ENCODE measurements around the gene GANAB. TPM values are rescaled to one million over a fixed set of nuclear protein-coding genes. Genes with fewer than 3 reads are reported as not detected.

GANAB gene
- total RNA-seq, 1 experiment from 2014 or later = 98.5 TPM

GRCh38 chr11:62604460-62605120 is 41.8 kb downstream of the GANAB start:
- Histone ChIP-seq H3K4me2 (ENCODE audit: low read depth, low read length, poor library complexity, severe bottlenecking) (no peak overlapping the region), H3K27me3 (ENCODE audit: low read length) (no peaks in the 10 kb centered on the region), H3K36me3 (ENCODE audit: insufficient read depth, low read length) (peaks cover 20% of the 10 kb centered on the region), H3K27ac (ENCODE audit: low read length) (no peak overlapping the region), H2AFZ (ENCODE audit: low read length) (no peak overlapping the region), H4K20me1 (ENCODE audit: insufficient read depth, low read depth, low read length) (peaks cover 32% of the 10 kb centered on the region; the same call in 1 of the 2 replicates), H3K4me3 (ENCODE audit: low read length) (no peak overlapping the region), H3K9me3 (ENCODE audit: low read length) (no peaks in the 10 kb centered on the region), H3K9me2 (replicated peaks; ENCODE audit: insufficient read depth, low read length) (no peaks in the 10 kb centered on the region), H3K4me1 (ENCODE audit: low read length) (peaks cover 35% of the 10 kb centered on the region), H3K9ac (ENCODE audit: low read length) (no peak overlapping the region), H3K79me2 (ENCODE audit: low read length) (peaks cover 20% of the 10 kb centered on the region)
- DNase-seq = no peak

- Histone ChIP-seq H3K9me2 (replicated peaks; ENCODE audit: insufficient read depth, low read length) (no peaks in the 10 kb centered on the region), H2AFZ (ENCODE audit: low read length) (no peak overlapping the region), H3K27ac (ENCODE audit: low read length) (no peak overlapping the region), H3K27me3 (ENCODE audit: low read length) (no peaks in the 10 kb centered on the region), H3K36me3 (ENCODE audit: insufficient read depth, low read length) (peaks cover 24% of the 10 kb centered on the region), H3K4me2 (ENCODE audit: low read depth, low read length, poor library complexity, severe bottlenecking) (no peak overlapping the region), H3K4me1 (ENCODE audit: low read length) (peaks cover 42% of the 10 kb centered on the region), H3K79me2 (ENCODE audit: low read length) (peaks cover 25% of the 10 kb centered on the region), H3K9ac (ENCODE audit: low read length) (no peak overlapping the region), H3K9me3 (ENCODE audit: low read length) (no peaks in the 10 kb centered on the region), H4K20me1 (ENCODE audit: insufficient read depth, low read depth, low read length) (peaks cover 33% of the 10 kb centered on the region; the same call in 1 of the 2 replicates), H3K4me3 (ENCODE audit: low read length) (no peak overlapping the region)
- DNase-seq = peak; percentile 41
Measured at GRCh38 chr11:62603776-62604299, 42.6 kb downstream of the GANAB start.

GRCh38 chr11:62603072-62603408 is 43.4 kb downstream of the GANAB start:
- H3K9me3 ChIP-seq (ENCODE audit: low read length) = no peaks in the 10 kb centered on the region
- H3K4me2 ChIP-seq (ENCODE audit: low read depth, low read length, poor library complexity, severe bottlenecking) = no peak overlapping the region
- DNase-seq = peak; percentile 39
- H3K4me3 ChIP-seq (ENCODE audit: low read length) = no peak overlapping the region
- no peak overlapping the region for H2AFZ ChIP-seq (ENCODE audit: low read length)
- peaks cover 33% of the 10 kb centered on the region for H3K79me2 ChIP-seq (ENCODE audit: low read length)
- no peaks in the 10 kb centered on the region for H3K27me3 ChIP-seq (ENCODE audit: low read length)
- no peak overlapping the region for H3K27ac ChIP-seq (ENCODE audit: low read length)
- H3K36me3 ChIP-seq (ENCODE audit: insufficient read depth, low read length) = peaks cover 32% of the 10 kb centered on the region
- H3K9me2 ChIP-seq (replicated peaks; ENCODE audit: insufficient read depth, low read length) = no peaks in the 10 kb centered on the region
- H3K4me1 ChIP-seq (ENCODE audit: low read length) = peaks cover 44% of the 10 kb centered on the region
- H4K20me1 ChIP-seq (ENCODE audit: insufficient read depth, low read depth, low read length) = peaks cover 28% of the 10 kb centered on the region; the same call in 1 of the 2 replicates
- no peak overlapping the region for H3K9ac ChIP-seq (ENCODE audit: low read length)

- H3K36me3 ChIP-seq (ENCODE audit: insufficient read depth, low read length) = peaks cover 39% of the 10 kb centered on the region
- H3K9me3 ChIP-seq (ENCODE audit: low read length) = no peaks in the 10 kb centered on the region
- H3K9ac ChIP-seq (ENCODE audit: low read length) = peak overlapping the region; percentile 49
- peak overlapping the region; percentile 43 for H3K4me2 ChIP-seq (ENCODE audit: low read depth, low read length, poor library complexity, severe bottlenecking)
- H3K27ac ChIP-seq (ENCODE audit: low read length) = peak overlapping the region; percentile 47
- DNase-seq = peak; percentile 39
- peaks cover 38% of the 10 kb centered on the region for H3K79me2 ChIP-seq (ENCODE audit: low read length)
- no peaks in the 10 kb centered on the region for H3K9me2 ChIP-seq (replicated peaks; ENCODE audit: insufficient read depth, low read length)
- no peaks in the 10 kb centered on the region for H3K27me3 ChIP-seq (ENCODE audit: low read length)
- peaks cover 38% of the 10 kb centered on the region for H3K4me1 ChIP-seq (ENCODE audit: low read length)
- H4K20me1 ChIP-seq (ENCODE audit: insufficient read depth, low read depth, low read length) = peaks cover 30% of the 10 kb centered on the region; the same call in 1 of the 2 replicates
- no peak overlapping the region for H2AFZ ChIP-seq (ENCODE audit: low read length)
- H3K4me3 ChIP-seq (ENCODE audit: low read length) = peak overlapping the region; percentile 35; the same call in 1 of the 2 replicates
Measured at GRCh38 chr11:62602141-62603071, 44.0 kb downstream of the GANAB start.

- no peaks in the 10 kb centered on the region for H3K9me3 ChIP-seq (ENCODE audit: low read length)
- peaks cover 40% of the 10 kb centered on the region for H3K36me3 ChIP-seq (ENCODE audit: insufficient read depth, low read length)
- H3K27me3 ChIP-seq (ENCODE audit: low read length) = no peaks in the 10 kb centered on the region
- peak within 1 kb of the TSS; percentile 89 for H3K27ac ChIP-seq (ENCODE audit: low read length)
- peak within 1 kb of the TSS; percentile 100 for H3K9ac ChIP-seq (ENCODE audit: low read length)
- DNase-seq = peak; percentile 100
- peaks cover 25% of the 10 kb centered on the region; the same call in 1 of the 2 replicates for H4K20me1 ChIP-seq (ENCODE audit: insufficient read depth, low read depth, low read length)
- H3K4me3 ChIP-seq (ENCODE audit: low read length) = peak within 1 kb of the TSS; percentile 80
- peak within 1 kb of the TSS; percentile 78 for H3K4me2 ChIP-seq (ENCODE audit: low read depth, low read length, poor library complexity, severe bottlenecking)
- H2AFZ ChIP-seq (ENCODE audit: low read length) = peak within 1 kb of the TSS; percentile 45; the same call in 1 of the 2 replicates
- peaks cover 38% of the 10 kb centered on the region for H3K79me2 ChIP-seq (ENCODE audit: low read length)
- H3K9me2 ChIP-seq (replicated peaks; ENCODE audit: insufficient read depth, low read length) = no peaks in the 10 kb centered on the region
- H3K4me1 ChIP-seq (ENCODE audit: low read length) = peaks cover 30% of the 10 kb centered on the region
Measured at GRCh38 chr11:62601372-62602140, 44.9 kb downstream of the GANAB start, which contains the start of gene MTA2. Gene MTA2, minus strand, starts transcription at chr11:62601865. Its CDS starts 415 bp downstream, at chr11:62601450.

GRCh38 chr11:62601122-62601371 is 45.4 kb downstream of the GANAB start:
- Histone ChIP-seq H3K4me3 (ENCODE audit: low read length) (peak overlapping the region; percentile 80), H3K9me2 (replicated peaks; ENCODE audit: insufficient read depth, low read length) (no peaks in the 10 kb centered on the region), H3K27ac (ENCODE audit: low read length) (peak overlapping the region; percentile 89), H3K9me3 (ENCODE audit: low read length) (no peaks in the 10 kb centered on the region), H4K20me1 (ENCODE audit: insufficient read depth, low read depth, low read length) (peaks cover 21% of the 10 kb centered on the region; the same call in 1 of the 2 replicates), H3K27me3 (ENCODE audit: low read length) (no peaks in the 10 kb centered on the region), H3K79me2 (ENCODE audit: low read length) (peaks cover 38% of the 10 kb centered on the region), H3K9ac (ENCODE audit: low read length) (peak overlapping the region; percentile 100), H3K4me2 (ENCODE audit: low read depth, low read length, poor library complexity, severe bottlenecking) (peak overlapping the region; percentile 78), H2AFZ (ENCODE audit: low read length) (peak overlapping the region; percentile 45; the same call in 1 of the 2 replicates), H3K36me3 (ENCODE audit: insufficient read depth, low read length) (peaks cover 42% of the 10 kb centered on the region), H3K4me1 (ENCODE audit: low read length) (peaks cover 30% of the 10 kb centered on the region)
- DNase-seq = peak; percentile 74

GRCh38 chr11:62600367-62601121 is 45.9 kb downstream of the GANAB start:
- H3K27me3 ChIP-seq (ENCODE audit: low read length) = no peaks in the 10 kb centered on the region
- peaks cover 38% of the 10 kb centered on the region for H3K79me2 ChIP-seq (ENCODE audit: low read length)
- peak; percentile 69 for DNase-seq
- no peak overlapping the region for H2AFZ ChIP-seq (ENCODE audit: low read length)
- peak overlapping the region; percentile 100 for H3K9ac ChIP-seq (ENCODE audit: low read length)
- H3K9me3 ChIP-seq (ENCODE audit: low read length) = no peaks in the 10 kb centered on the region
- H4K20me1 ChIP-seq (ENCODE audit: insufficient read depth, low read depth, low read length) = peaks cover 16% of the 10 kb centered on the region; the same call in 1 of the 2 replicates
- peaks cover 38% of the 10 kb centered on the region for H3K36me3 ChIP-seq (ENCODE audit: insufficient read depth, low read length)
- no peaks in the 10 kb centered on the region for H3K9me2 ChIP-seq (replicated peaks; ENCODE audit: insufficient read depth, low read length)
- H3K4me3 ChIP-seq (ENCODE audit: low read length) = peak overlapping the region; percentile 80
- H3K4me2 ChIP-seq (ENCODE audit: low read depth, low read length, poor library complexity, severe bottlenecking) = peak overlapping the region; percentile 78
- peak overlapping the region; percentile 89 for H3K27ac ChIP-seq (ENCODE audit: low read length)
- H3K4me1 ChIP-seq (ENCODE audit: low read length) = peaks cover 30% of the 10 kb centered on the region
